IPS-15b (cell line): ENCODE measurements around the gene NSUN7.

Experiments used
- H3K27me3 ChIP-seq: one replicate; pipeline ENCODE4 v1.6.1; 2013; ENCODE audit warnings: low read length; ENCODE audit not compliant: control insufficient read depth, insufficient read depth
- H3K36me3 ChIP-seq: one replicate; pipeline ENCODE4 v1.6.1; 2013; ENCODE audit warnings: low read length; ENCODE audit not compliant: control insufficient read depth, insufficient read depth
- H3K4me1 ChIP-seq: one replicate; pipeline ENCODE4 v1.6.1; 2013; ENCODE audit warnings: mild to moderate bottlenecking, low read length; ENCODE audit not compliant: control insufficient read depth, insufficient read depth
- H3K4me3 ChIP-seq: one replicate; pipeline ENCODE4 v1.5.1; 2013; ENCODE audit warnings: low read depth, low read length
- H3K9ac ChIP-seq: one replicate; pipeline ENCODE4 v1.6.1; 2013; ENCODE audit warnings: low read depth, mild to moderate bottlenecking, low read length
- H3K9me3 ChIP-seq: one replicate; pipeline ENCODE4 v1.6.1; 2013; ENCODE audit warnings: mild to moderate bottlenecking, low read length; ENCODE audit not compliant: control insufficient read depth, insufficient read depth

The NSUN7 gene

GRCh38 chr4:40739347-40739746, 10.4 kb upstream of the NSUN7 start:
- H3K4me1 ChIP-seq: no peaks in the 10 kb centered on the region
- no peak overlapping the region for H3K4me3 ChIP-seq
- no peak overlapping the region for H3K9ac ChIP-seq
- H3K36me3 ChIP-seq: no peaks in the 10 kb centered on the region
- no peaks in the 10 kb centered on the region for H3K27me3 ChIP-seq
- no peaks in the 10 kb centered on the region for H3K9me3 ChIP-seq

GRCh38 chr4:40744218-40744617, 5.5 kb upstream of the NSUN7 start:
- no peaks in the 10 kb centered on the region for H3K36me3 ChIP-seq
- no peak overlapping the region for H3K9ac ChIP-seq
- no peaks in the 10 kb centered on the region for H3K27me3 ChIP-seq
- H3K4me3 ChIP-seq: no peak overlapping the region
- no peaks in the 10 kb centered on the region for H3K4me1 ChIP-seq
- H3K9me3 ChIP-seq: no peaks in the 10 kb centered on the region

- Histone ChIP-seq H3K27me3 (no peaks in the 10 kb centered on the region), H3K4me1 (no peaks in the 10 kb centered on the region), H3K36me3 (no peaks in the 10 kb centered on the region), H3K9ac (no peak overlapping the region), H3K4me3 (no peak overlapping the region), H3K9me3 (no peaks in the 10 kb centered on the region)
Measured at GRCh38 chr4:40745285-40745984, 4.3 kb upstream of the NSUN7 start.

GRCh38 chr4:40747207-40747835, 2.4 kb upstream of the NSUN7 start:
- Histone ChIP-seq H3K4me3 (no peak overlapping the region), H3K4me1 (no peaks in the 10 kb centered on the region), H3K9me3 (no peaks in the 10 kb centered on the region), H3K9ac (no peak overlapping the region), H3K27me3 (no peaks in the 10 kb centered on the region), H3K36me3 (no peaks in the 10 kb centered on the region)

GRCh38 chr4:40750461-40751258, 905 bp downstream of the NSUN7 start:
- Histone ChIP-seq H3K27me3 (no peaks in the 10 kb centered on the region), H3K4me3 (peak overlapping the region; percentile 98), H3K9me3 (no peaks in the 10 kb centered on the region), H3K4me1 (no peaks in the 10 kb centered on the region), H3K9ac (peak overlapping the region; percentile 92), H3K36me3 (no peaks in the 10 kb centered on the region)

DNA sequence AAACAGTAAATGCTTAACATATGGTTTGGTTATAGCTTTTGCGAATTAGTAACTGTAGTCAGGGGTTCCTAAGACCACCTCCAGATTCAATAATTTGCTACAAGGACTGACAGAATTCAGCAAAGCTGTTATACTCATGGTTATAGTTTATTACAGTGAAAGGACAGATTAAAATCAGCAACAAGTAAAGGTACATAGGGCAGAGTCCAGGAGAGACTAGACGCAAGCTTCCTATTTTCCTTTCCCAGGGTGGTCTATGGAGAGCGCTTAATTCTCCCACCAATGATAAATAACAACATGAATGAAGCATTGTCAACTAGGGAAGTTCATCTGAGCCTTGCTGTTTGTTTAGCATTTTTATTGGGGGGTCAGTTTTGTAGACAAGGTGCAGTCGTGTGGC, 5.9 kb downstream of the NSUN7 start:
- Histone ChIP-seq H3K27me3 (no peaks in the 10 kb centered on the region), H3K36me3 (no peaks in the 10 kb centered on the region), H3K9me3 (no peaks in the 10 kb centered on the region), H3K9ac (no peak overlapping the region), H3K4me3 (no peak overlapping the region), H3K4me1 (no peaks in the 10 kb centered on the region)

- Histone ChIP-seq H3K9ac (no peak overlapping the region), H3K4me1 (no peaks in the 10 kb centered on the region), H3K36me3 (peaks cover 3% of the 10 kb centered on the region), H3K27me3 (no peaks in the 10 kb centered on the region), H3K4me3 (no peak overlapping the region), H3K9me3 (no peaks in the 10 kb centered on the region)
Measured at GRCh38 chr4:40763228-40763716, 13.5 kb downstream of the NSUN7 start.

DNA sequence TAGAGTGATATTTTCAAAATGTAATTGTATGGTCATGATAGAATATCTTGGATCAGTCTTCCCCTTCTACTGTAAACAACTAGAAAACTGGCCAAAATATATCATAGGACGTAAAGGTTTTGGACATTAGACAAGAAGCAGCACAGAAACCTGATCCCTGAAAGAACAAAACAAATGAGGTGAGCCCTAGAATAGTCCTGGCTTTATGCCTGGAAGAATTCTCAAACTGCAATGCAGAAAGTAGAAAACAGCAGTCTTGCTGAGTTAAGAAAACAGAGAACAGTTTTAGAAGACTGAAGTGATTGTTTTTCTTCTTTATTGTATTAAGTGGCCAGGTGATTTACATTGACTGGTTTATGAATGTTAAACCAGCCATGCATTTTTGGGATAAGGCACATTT, 19.5 kb downstream of the NSUN7 start:
- no peaks in the 10 kb centered on the region for H3K4me1 ChIP-seq
- H3K36me3 ChIP-seq: peaks cover 3% of the 10 kb centered on the region
- no peaks in the 10 kb centered on the region for H3K9me3 ChIP-seq
- no peaks in the 10 kb centered on the region for H3K27me3 ChIP-seq
- no peak overlapping the region for H3K4me3 ChIP-seq
- H3K9ac ChIP-seq: no peak overlapping the region

GRCh38 chr4:40778090-40778489, 28.3 kb downstream of the NSUN7 start:
- H3K36me3 ChIP-seq: no peaks in the 10 kb centered on the region
- no peak overlapping the region for H3K9ac ChIP-seq
- no peak overlapping the region for H3K4me3 ChIP-seq
- H3K9me3 ChIP-seq: no peaks in the 10 kb centered on the region
- H3K27me3 ChIP-seq: no peaks in the 10 kb centered on the region
- no peaks in the 10 kb centered on the region for H3K4me1 ChIP-seq

GRCh38 chr4:40782876-40783275, 33.1 kb downstream of the NSUN7 start:
- Histone ChIP-seq H3K4me3 (no peak overlapping the region), H3K36me3 (no peaks in the 10 kb centered on the region), H3K4me1 (no peaks in the 10 kb centered on the region), H3K9ac (no peak overlapping the region), H3K27me3 (no peaks in the 10 kb centered on the region), H3K9me3 (no peaks in the 10 kb centered on the region)

- Histone ChIP-seq H3K36me3 (no peaks in the 10 kb centered on the region), H3K9me3 (no peaks in the 10 kb centered on the region), H3K9ac (no peak overlapping the region), H3K4me3 (no peak overlapping the region), H3K27me3 (no peaks in the 10 kb centered on the region), H3K4me1 (no peaks in the 10 kb centered on the region)
Measured at GRCh38 chr4:40785727-40786126, 36.0 kb downstream of the NSUN7 start.
